GM12878 (cell line): ENCODE data around the gene PARN. TPM values are rescaled to one million over a fixed set of nuclear protein-coding genes. Genes with fewer than 3 reads are reported as not detected.

Experiments used
- ATAC-seq: fragments of 200-7000 bp; cut with Tn5 transposase; 3 replicates; pipeline ENCODE4 v1.9.1; 2020; ENCODE audit warnings: mild to moderate bottlenecking, moderate library complexity
- BruUV-seq: library from RNA; stranded (reverse); fragments of 400-500 nt; replicated peaks from 2 replicates; lab custom pipeline; 2021; lab: Mats Ljungman, UMichigan
- CTCF ChIA-PET: fragments of 300-600 bp; sonication (Branson Sonifier 250); formaldehyde crosslinking; extraction: SDS; loops from one replicate; lab custom pipeline; 2021; ENCODE audit warnings: inconsistent platforms; lab: Yijun Ruan, JAX
- POLR2A ChIA-PET: fragments of 350-600 bp; formaldehyde crosslinking; extraction: SDS; loops from one replicate; lab custom pipeline; 2021; ENCODE audit warnings: inconsistent platforms; lab: Charles Lee
- RAD21 ChIA-PET: fragments of 300-600 bp; sonication (Branson Sonifier 250); formaldehyde crosslinking; loops from one replicate; lab custom pipeline; 2023; ENCODE audit warnings: antibody characterized with exemption; ENCODE audit not compliant: unreplicated experiment; lab: Charles Lee
- SMC1A ChIA-PET: fragments of 300-600 bp; sonication (Branson Sonifier 250); formaldehyde crosslinking; loops from one replicate; lab custom pipeline; 2023; ENCODE audit not compliant: unreplicated experiment, uncharacterized antibody; lab: Charles Lee
- DNase-seq: peaks from one replicate; pipeline ENCODE4 v3.0.0-alpha.2; 2011; ENCODE audit warnings: low read depth, low spot score
- FAIRE-seq: peaks from 3 replicates; lab custom pipeline; 2011; peaks lifted over from hg19 to GRCh38; lab: Jason Lieb, UNC
- H2AFZ ChIP-seq: 2 replicates; pipeline ENCODE4 v1.6.0; 2011; ENCODE audit warnings: low read depth, low read length, control low read depth; ENCODE audit not compliant: control insufficient read depth
- H3K27ac ChIP-seq: 2 replicates; pipeline ENCODE4 v1.5.1; 2011; ENCODE audit warnings: control low read depth; ENCODE audit not compliant: control insufficient read depth, insufficient read depth
- H3K27me3 ChIP-seq, 2 experiments: replicated peaks in 1 of 2; 2 replicates each; pipeline versions ENCODE4 v1.6.0 to v1.6.1; 2011; ENCODE audit warnings: low read length in 1 of 2; ENCODE audit not compliant: control insufficient read depth in 2 of 2, insufficient read depth in 2 of 2
- H3K36me3 ChIP-seq, 2 experiments: 2 replicates each; pipeline ENCODE4 v1.5.1; 2011; ENCODE audit warnings: low read length in 1 of 2; ENCODE audit not compliant: control insufficient read depth in 2 of 2, insufficient read depth in 2 of 2
- H3K4me1 ChIP-seq: 2 replicates; pipeline ENCODE4 v1.6.1; 2011; ENCODE audit warnings: mild to moderate bottlenecking, low read length, moderate library complexity, mixed read lengths; ENCODE audit not compliant: control insufficient read depth, insufficient read depth
- H3K4me2 ChIP-seq: 2 replicates; pipeline ENCODE4 v1.6.0; 2011; ENCODE audit warnings: control low read depth; ENCODE audit not compliant: control insufficient read depth, insufficient read depth
- H3K4me3 ChIP-seq: fragments of 200-600 bp; sonication (generic); 2 replicates; pipeline ENCODE4 v1.5.1; 2016
- H3K79me2 ChIP-seq: 2 replicates; pipeline ENCODE4 v1.6.0; 2011; ENCODE audit warnings: low read length; ENCODE audit not compliant: control insufficient read depth, insufficient read depth
- H3K9ac ChIP-seq: 2 replicates; pipeline ENCODE4 v1.8.0; 2011; ENCODE audit warnings: low read length, control low read depth, mixed read lengths; ENCODE audit not compliant: control insufficient read depth, insufficient read depth
- H3K9me3 ChIP-seq: replicated peaks from 3 replicates; pipeline ENCODE4 v1.5.1; 2011; ENCODE audit warnings: mild to moderate bottlenecking, low read length; ENCODE audit not compliant: control insufficient read depth, insufficient read depth
- H4K20me1 ChIP-seq: 2 replicates; pipeline ENCODE4 v1.6.0; 2011; ENCODE audit not compliant: control insufficient read depth, insufficient read depth
- IKZF1 ChIP-seq: fragments of 450-650 bp; conservative IDR thresholded peaks from 2 replicates; pipeline ENCODE4 v1.6.1; 2017; ENCODE audit warnings: antibody characterized with exemption, mild to moderate bottlenecking
- SMAD1 ChIP-seq: fragments of 450-650 bp; IDR thresholded peaks from 2 replicates; pipeline ENCODE4 v1.6.1; 2018; ENCODE audit warnings: mild to moderate bottlenecking, low read depth; ENCODE audit not compliant: partially characterized antibody
- SMARCA5 ChIP-seq: fragments of 450-650 bp; IDR thresholded peaks from 2 replicates; pipeline ENCODE4 v1.6.1; 2017; ENCODE audit warnings: mild to moderate bottlenecking
- SUZ12 ChIP-seq: fragments of 200-600 bp; sonication (generic); IDR thresholded peaks from one replicate; pipeline ENCODE4 v1.6.1; 2018; ENCODE audit warnings: antibody characterized with exemption, mild to moderate bottlenecking; ENCODE audit not compliant: unreplicated experiment
- WGBS: methylation state at CpG from one replicate; pipeline ENCODE4 v1.1.6; 2016; ENCODE audit warnings: low lambda C conversion rate; ENCODE audit not compliant: insufficient replicate concordance, insufficient coverage; ENCODE audit errors: missing lambda C conversion rate; 5-methylcytosine and 5-hydroxymethylcytosine counted together
- in situ Hi-C: fragments of 300-500 bp; cut with MboI; formaldehyde crosslinking; loops from 9 replicates; pipeline ENCODE4 v1.14.3; 2018; ENCODE audit warnings: mixed read lengths
- intact Hi-C: fragments of 100-400 bp; cut with micrococcal nuclease; formaldehyde crosslinking; loops from one replicate; pipeline ENCODE4 v1.14.2; 2022; ENCODE audit not compliant: unreplicated experiment
- polyA plus RNA-seq, 11 experiments: library from polyadenylated mRNA; depleted of rRNA in 4 of 11; unstranded in 6 of 11; stranded (reverse) in 5 of 11; fragments of >200 nt; fragmentation: Nextera tagmentation in 4 of 11; fragmentation: Illumina TruSeq in 1 of 11; extraction: Ambion mirVana in 4 of 11; extraction: Trizol in 1 of 11; gene quantifications; 1 replicate in 1 of 11; 2 replicates in 10 of 11; pipeline versions ENCODE4 v1.2.1 to v1.2.3, GENCODE V29; 2011 to 2016; ENCODE audit warnings: inconsistent platforms in 2 of 11, missing spikeins in 2 of 11, low read depth in 1 of 11
- total RNA-seq, 4 experiments: library from RNA; depleted of rRNA in 3 of 4; stranded (reverse); fragments of >200 nt in 3 of 4; fragmentation: Illumina TruSeq in 1 of 4; extraction: Trizol in 1 of 4; gene quantifications; 2 replicates each; pipeline versions ENCODE4 v1.2.1 to v1.2.3, GENCODE V29; 2013 to 2021
- TF ChIP-seq, protein P1 (sequence below): fragments of 450-650 bp; IDR thresholded peaks from 2 replicates; pipeline ENCODE4 v1.6.1; 2017; ENCODE audit warnings: mild to moderate bottlenecking
- TF ChIP-seq, protein P2 (sequence below): fragments of 450-650 bp; formaldehyde crosslinking; IDR thresholded peaks from 2 replicates; pipeline ENCODE4 v1.4.0; 2022; ENCODE audit warnings: mild to moderate bottlenecking, moderate library complexity
- TF ChIP-seq, protein P3 (sequence below): fragments of 450-650 bp; formaldehyde crosslinking; IDR thresholded peaks from 2 replicates; pipeline ENCODE4 v1.5.0; 2022; ENCODE audit warnings: mild to moderate bottlenecking, missing genetic modification characterization

Gene PARN
- total and polyA plus RNA-seq, 10 of the 15 experiments (the other 5 are each of a cell fraction or from before 2014, with no cell fraction given) = 15.6 to 77.3 (median 47.7) TPM

DNA sequence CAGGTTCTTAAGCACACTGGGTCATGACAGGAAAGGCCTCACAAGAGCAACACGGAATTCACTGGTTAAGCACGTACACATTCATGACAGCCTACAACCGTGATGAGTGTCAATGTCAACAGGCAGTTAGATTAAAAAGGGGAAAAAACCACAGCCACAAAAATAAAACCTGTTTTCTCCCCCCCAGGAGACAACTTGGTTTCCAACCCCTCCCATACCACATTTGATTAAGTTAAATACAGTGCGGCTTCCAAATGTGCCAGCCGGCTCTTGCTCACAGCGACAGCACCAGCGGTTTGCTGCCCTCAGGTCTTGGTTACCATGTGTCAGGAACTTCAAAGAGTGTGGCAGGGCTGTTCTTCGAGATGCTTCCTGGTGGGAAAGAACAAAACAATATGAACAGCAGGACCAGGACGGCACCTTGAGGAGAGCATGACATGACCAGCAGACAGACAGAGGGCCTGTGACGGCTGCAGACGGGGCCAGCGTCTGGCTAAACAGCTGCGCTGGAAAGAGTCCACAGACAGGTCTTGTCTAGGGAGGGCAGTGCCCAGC, 193.6 kb downstream of the PARN start:
- H3K79me2 ChIP-seq = no peaks in the 10 kb centered on the region
- H3K27me3 ChIP-seq = no peaks in the 10 kb centered on the region
- H3K4me2 ChIP-seq = no peak overlapping the region
- H3K27ac ChIP-seq = no peak overlapping the region
- H4K20me1 ChIP-seq = no peaks in the 10 kb centered on the region
- CTCF ChIA-PET = interaction anchor here (0.6 kb wide), 1 partner anchor 157 kb away, joined by 3 read pairs; no protein-coding TSS in a partner anchor
- FAIRE-seq (no peak), DNase-seq (no peak), ATAC-seq (no peak)
- H2AFZ ChIP-seq = no peak overlapping the region
- POLR2A ChIA-PET = interaction anchor here (0.5 to 1.2 kb wide), 2 partner anchors 11 to 126 kb away, joined by 3 read pairs; no protein-coding TSS in a partner anchor
- intact Hi-C loops (no loop called here), in situ Hi-C loops (no loop called here)
- 96% methylated on average over 13 of the region's 13 CpGs for WGBS
- TF ChIP-seq SUZ12 (no peak), SMAD1 (no peak), SMARCA5 (no peak), IKZF1 (no peak)
- TF ChIP-seq, protein P1, sequence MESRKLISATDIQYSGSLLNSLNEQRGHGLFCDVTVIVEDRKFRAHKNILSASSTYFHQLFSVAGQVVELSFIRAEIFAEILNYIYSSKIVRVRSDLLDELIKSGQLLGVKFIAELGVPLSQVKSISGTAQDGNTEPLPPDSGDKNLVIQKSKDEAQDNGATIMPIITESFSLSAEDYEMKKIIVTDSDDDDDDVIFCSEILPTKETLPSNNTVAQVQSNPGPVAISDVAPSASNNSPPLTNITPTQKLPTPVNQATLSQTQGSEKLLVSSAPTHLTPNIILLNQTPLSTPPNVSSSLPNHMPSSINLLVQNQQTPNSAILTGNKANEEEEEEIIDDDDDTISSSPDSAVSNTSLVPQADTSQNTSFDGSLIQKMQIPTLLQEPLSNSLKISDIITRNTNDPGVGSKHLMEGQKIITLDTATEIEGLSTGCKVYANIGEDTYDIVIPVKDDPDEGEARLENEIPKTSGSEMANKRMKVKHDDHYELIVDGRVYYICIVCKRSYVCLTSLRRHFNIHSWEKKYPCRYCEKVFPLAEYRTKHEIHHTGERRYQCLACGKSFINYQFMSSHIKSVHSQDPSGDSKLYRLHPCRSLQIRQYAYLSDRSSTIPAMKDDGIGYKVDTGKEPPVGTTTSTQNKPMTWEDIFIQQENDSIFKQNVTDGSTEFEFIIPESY = no peak
- TF ChIP-seq, protein P2, sequence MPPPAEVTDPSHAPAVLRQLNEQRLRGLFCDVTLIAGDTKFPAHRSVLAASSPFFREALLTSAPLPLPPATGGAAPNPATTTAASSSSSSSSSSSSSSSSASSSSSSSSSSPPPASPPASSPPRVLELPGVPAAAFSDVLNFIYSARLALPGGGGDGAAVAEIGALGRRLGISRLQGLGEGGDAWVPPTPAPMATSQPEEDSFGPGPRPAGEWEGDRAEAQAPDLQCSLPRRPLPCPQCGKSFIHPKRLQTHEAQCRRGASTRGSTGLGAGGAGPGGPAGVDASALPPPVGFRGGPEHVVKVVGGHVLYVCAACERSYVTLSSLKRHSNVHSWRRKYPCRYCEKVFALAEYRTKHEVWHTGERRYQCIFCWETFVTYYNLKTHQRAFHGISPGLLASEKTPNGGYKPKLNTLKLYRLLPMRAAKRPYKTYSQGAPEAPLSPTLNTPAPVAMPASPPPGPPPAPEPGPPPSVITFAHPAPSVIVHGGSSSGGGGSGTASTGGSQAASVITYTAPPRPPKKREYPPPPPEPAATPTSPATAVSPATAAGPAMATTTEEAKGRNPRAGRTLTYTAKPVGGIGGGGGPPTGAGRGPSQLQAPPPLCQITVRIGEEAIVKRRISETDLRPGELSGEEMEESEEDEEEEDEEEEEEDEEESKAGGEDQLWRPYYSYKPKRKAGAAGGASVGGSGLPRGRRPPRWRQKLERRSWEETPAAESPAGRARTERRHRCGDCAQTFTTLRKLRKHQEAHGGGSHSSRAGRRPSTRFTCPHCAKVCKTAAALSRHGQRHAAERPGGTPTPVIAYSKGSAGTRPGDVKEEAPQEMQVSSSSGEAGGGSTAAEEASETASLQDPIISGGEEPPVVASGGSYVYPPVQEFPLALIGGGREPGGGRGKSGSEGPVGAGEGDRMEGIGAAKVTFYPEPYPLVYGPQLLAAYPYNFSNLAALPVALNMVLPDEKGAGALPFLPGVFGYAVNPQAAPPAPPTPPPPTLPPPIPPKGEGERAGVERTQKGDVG = no peak
- TF ChIP-seq, protein P3, sequence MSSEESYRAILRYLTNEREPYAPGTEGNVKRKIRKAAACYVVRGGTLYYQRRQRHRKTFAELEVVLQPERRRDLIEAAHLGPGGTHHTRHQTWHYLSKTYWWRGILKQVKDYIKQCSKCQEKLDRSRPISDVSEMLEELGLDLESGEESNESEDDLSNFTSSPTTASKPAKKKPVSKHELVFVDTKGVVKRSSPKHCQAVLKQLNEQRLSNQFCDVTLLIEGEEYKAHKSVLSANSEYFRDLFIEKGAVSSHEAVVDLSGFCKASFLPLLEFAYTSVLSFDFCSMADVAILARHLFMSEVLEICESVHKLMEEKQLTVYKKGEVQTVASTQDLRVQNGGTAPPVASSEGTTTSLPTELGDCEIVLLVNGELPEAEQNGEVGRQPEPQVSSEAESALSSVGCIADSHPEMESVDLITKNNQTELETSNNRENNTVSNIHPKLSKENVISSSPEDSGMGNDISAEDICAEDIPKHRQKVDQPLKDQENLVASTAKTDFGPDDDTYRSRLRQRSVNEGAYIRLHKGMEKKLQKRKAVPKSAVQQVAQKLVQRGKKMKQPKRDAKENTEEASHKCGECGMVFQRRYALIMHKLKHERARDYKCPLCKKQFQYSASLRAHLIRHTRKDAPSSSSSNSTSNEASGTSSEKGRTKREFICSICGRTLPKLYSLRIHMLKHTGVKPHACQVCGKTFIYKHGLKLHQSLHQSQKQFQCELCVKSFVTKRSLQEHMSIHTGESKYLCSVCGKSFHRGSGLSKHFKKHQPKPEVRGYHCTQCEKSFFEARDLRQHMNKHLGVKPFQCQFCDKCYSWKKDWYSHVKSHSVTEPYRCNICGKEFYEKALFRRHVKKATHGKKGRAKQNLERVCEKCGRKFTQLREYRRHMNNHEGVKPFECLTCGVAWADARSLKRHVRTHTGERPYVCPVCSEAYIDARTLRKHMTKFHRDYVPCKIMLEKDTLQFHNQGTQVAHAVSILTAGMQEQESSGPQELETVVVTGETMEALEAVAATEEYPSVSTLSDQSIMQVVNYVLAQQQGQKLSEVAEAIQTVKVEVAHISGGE (CRISPR knock-in tag) = no peak
- peaks cover 0 to 5% of the 10 kb centered on the region in 2 experiments; a peak in 2 of 4 replicates for H3K36me3 ChIP-seq
- BruUV-seq = no TSS peak
- no peaks in the 10 kb centered on the region for H3K9me3 ChIP-seq
- H3K9ac ChIP-seq = no peak overlapping the region
- RAD21 ChIA-PET = no interaction called here
- H3K4me1 ChIP-seq = no peaks in the 10 kb centered on the region
- no peak overlapping the region for H3K4me3 ChIP-seq
- SMC1A ChIA-PET = no interaction called here
